CD4-positive, CD25-positive, alpha-beta regulatory T cell (primary cell): Measurements from ENCODE around the gene AUH. TPM values are rescaled to one million over a fixed set of nuclear protein-coding genes. Genes with fewer than 3 reads are reported as not detected.
"Not testable (repeated sequence)": the region's sequence is repeated elsewhere in the genome, so short reads cannot be mapped to it uniquely, and the experiment has no call there.

Source experiments
- ATAC-seq, 2 donors: fragments of 150-1000 bp; cut with Tn5 transposase; one replicate each; pipeline ENCODE4 v1.10.0; 2021; ENCODE audit warnings: low read depth in 2 of 2, moderate number of reproducible peaks in 2 of 2, moderate library complexity in 1 of 2
- DNase-seq, 3 donors: peaks; one replicate each; pipeline versions ENCODE4 v3.0.0 to v3.0.0-alpha.2; 2012 to 2022; ENCODE audit warnings: mixed read lengths in 1 of 3
- H3K27ac ChIP-seq: one replicate; pipeline ENCODE4 v1.7.0; 2013; ENCODE audit warnings: mild to moderate bottlenecking, low read length; ENCODE audit not compliant: insufficient read depth, poor library complexity, severe bottlenecking
- H3K27me3 ChIP-seq: one replicate; pipeline ENCODE4 v1.7.0; 2013; ENCODE audit warnings: low read length; ENCODE audit not compliant: control insufficient read depth, insufficient read depth
- H3K36me3 ChIP-seq: one replicate; pipeline ENCODE4 v1.7.0; 2013; ENCODE audit warnings: mild to moderate bottlenecking, low read length, moderate library complexity; ENCODE audit not compliant: control insufficient read depth, insufficient read depth
- H3K4me1 ChIP-seq: 2 replicates; pipeline ENCODE4 v1.7.0; 2013; ENCODE audit warnings: mild to moderate bottlenecking, low read length; ENCODE audit not compliant: insufficient read depth, control insufficient read depth, poor library complexity, severe bottlenecking
- H3K4me3 ChIP-seq: one replicate; pipeline ENCODE4 v1.7.0; 2013; ENCODE audit warnings: low read depth, mild to moderate bottlenecking, low read length, moderate library complexity
- H3K9me3 ChIP-seq, 2 experiments: 1 replicate in 1 of 2; 2 replicates in 1 of 2; pipeline ENCODE4 v1.7.0; 2013; ENCODE audit warnings: low read length in 2 of 2, mild to moderate bottlenecking in 1 of 2, moderate library complexity in 1 of 2; ENCODE audit not compliant: control insufficient read depth in 2 of 2
- H3K27ac Mint-ChIP-seq, 3 donors: one replicate each; pipeline ENCODE4 v1.8.0; 2020 to 2022; ENCODE audit warnings: mild to moderate bottlenecking in 3 of 3, mixed read lengths in 3 of 3, moderate library complexity in 2 of 3
- H3K27me3 Mint-ChIP-seq: one replicate; pipeline ENCODE4 v1.8.0; 2022; ENCODE audit warnings: mild to moderate bottlenecking, mixed read lengths
- H3K36me3 Mint-ChIP-seq: one replicate; pipeline ENCODE4 v1.8.0; 2020; ENCODE audit warnings: mixed read lengths
- H3K4me1 Mint-ChIP-seq, 4 donors: one replicate each; pipeline ENCODE4 v1.8.0; 2020 to 2022; ENCODE audit warnings: mixed read lengths in 4 of 4, mild to moderate bottlenecking in 1 of 4
- H3K4me3 Mint-ChIP-seq, 4 donors: one replicate each; pipeline ENCODE4 v1.8.0; 2020 to 2022; ENCODE audit warnings: mild to moderate bottlenecking in 4 of 4, mixed read lengths in 4 of 4, moderate library complexity in 3 of 4
- H3K9me3 Mint-ChIP-seq, 7 donors: one replicate each; pipeline ENCODE4 v1.8.0; 2020 to 2022; ENCODE audit warnings: mixed read lengths in 7 of 7, mild to moderate bottlenecking in 3 of 7, moderate library complexity in 2 of 7
- polyA plus RNA-seq, 4 donors: library from polyadenylated mRNA; unstranded; fragments of 300-500 nt; fragmentation: Illumina TruSeq; gene quantifications; one replicate each; pipeline ENCODE4 v1.2.3, GENCODE V29; 2021
- total RNA-seq: library from RNA; stranded (reverse); gene quantifications from one replicate; pipeline ENCODE4 v1.2.3, GENCODE V29; 2022

Gene AUH
- total and polyA plus RNA-seq, 5 donors from 2014 or later: 10.8 to 16.5 (median 14.9) TPM

- Histone ChIP-seq H3K4me1 (peaks cover 4% of the 10 kb centered on the region), H3K36me3 (no peaks in the 10 kb centered on the region), H3K9me3 (peaks cover 7 to 21% of the 10 kb centered on the region in 2 experiments), H3K4me3 (no peak overlapping the region), H3K27ac (no peak overlapping the region), H3K27me3 (peaks cover 5% of the 10 kb centered on the region)
- Mint-ChIP-seq H3K27ac (no peak overlapping the region), H3K27me3 (peaks cover 41% of the 10 kb centered on the region), H3K9me3 (peaks cover 0 to 26% (median 12%) of the 10 kb centered on the region in 7 donors), H3K4me3 (no peak overlapping the region), H3K4me1 (peaks cover 4 to 8% (median 6%) of the 10 kb centered on the region in 4 donors), H3K36me3 (peaks cover 3% of the 10 kb centered on the region)
- no peak for DNase-seq
- ATAC-seq: no peak
These were observed 158.9 kb downstream of the AUH start for GRCh38 chr9:91202736-91203283.

DNA sequence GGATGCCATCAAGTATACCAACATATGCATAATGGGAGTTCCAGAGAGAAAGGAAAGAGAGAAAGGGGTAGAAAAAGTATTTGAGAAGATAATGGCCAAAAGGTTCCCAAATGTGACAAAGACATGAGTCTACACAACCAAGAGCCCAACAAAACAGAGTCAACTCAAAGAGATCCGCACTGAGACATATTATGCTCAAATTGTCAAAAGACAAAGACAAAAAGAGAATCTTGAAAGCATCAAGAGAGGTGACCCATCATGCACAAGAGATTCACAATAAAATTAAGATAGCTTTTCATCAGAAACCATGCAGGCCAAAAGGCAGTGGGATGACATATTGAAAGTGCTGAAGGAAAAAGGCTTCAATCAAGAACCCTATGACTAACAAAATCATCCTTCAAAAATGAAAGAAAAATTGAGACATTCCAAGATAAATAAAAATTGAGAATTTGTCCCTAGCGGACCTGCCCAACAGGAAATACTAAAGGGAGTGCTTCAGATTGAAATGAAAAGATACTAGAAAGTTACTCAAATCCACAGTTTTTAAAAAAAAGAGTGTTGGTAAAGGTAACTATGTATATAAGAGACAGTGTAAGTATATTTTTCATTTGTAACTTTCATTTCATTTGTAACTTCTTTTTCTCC lies 160.9 kb downstream of the AUH start:
- no peaks in the 10 kb centered on the region for H3K36me3 ChIP-seq
- Mint-ChIP-seq H3K27ac (no peak overlapping the region), H3K27me3 (peaks cover 43% of the 10 kb centered on the region), H3K9me3 (peaks cover 0 to 26% (median 13%) of the 10 kb centered on the region in 7 donors), H3K4me3 (no peak overlapping the region), H3K4me1 (peaks cover 0 to 3% (median under 1%) of the 10 kb centered on the region in 4 donors), H3K36me3 (peaks cover 3% of the 10 kb centered on the region)
- H3K9me3 ChIP-seq: peaks cover 7 to 21% of the 10 kb centered on the region in 2 experiments
- no peak for ATAC-seq
- no peak overlapping the region for H3K4me3 ChIP-seq
- H3K4me1 ChIP-seq: no peaks in the 10 kb centered on the region
- no peak for DNase-seq
- H3K27me3 ChIP-seq: peaks cover 5% of the 10 kb centered on the region
- H3K27ac ChIP-seq: no peak overlapping the region

DNA sequence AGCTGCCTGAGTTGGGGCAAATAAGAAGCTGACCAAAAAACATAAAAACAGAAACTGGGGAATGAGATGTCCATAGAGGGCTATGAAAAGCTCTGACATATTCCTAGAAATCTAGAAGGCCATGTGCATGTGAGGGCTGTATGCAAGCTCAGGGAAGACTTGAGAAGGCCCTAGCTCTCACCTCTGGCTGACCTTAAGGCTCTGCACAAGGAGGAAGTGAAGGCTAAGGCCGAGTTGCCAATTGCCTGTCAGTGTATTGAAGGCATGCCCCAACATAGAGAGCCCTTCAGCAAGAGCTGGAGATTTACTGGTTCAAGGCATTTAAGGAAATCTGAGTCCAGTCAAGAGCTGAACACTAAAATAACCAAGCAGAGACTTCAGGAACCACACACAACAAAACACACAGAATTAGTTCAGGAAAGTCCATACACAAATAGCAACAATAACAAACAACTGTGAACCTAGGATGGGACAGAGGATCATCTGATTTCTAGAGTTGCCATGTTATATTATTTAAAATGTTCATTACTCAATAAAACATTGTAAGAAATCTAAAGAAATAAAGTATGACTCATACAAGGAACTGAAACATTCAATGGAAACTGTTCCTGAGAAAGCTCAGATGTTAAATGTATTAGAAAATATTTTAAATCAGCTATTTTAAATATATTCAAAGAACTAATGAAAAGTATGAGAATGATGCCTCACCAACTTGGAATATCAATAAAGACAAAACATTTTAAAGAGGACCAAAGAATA lies 161.8 kb downstream of the AUH start:
- Histone ChIP-seq H3K9me3 (peaks cover 7 to 21% of the 10 kb centered on the region in 2 experiments), H3K27me3 (peaks cover 5% of the 10 kb centered on the region), H3K36me3 (no peaks in the 10 kb centered on the region), H3K4me3 (no peak overlapping the region), H3K27ac (no peak overlapping the region), H3K4me1 (peaks cover 2% of the 10 kb centered on the region)
- DNase-seq (no peak), ATAC-seq (no peak)
- peaks cover 0 to 7% (median 1%) of the 10 kb centered on the region in 4 donors for H3K4me1 Mint-ChIP-seq
- peaks cover 3% of the 10 kb centered on the region for H3K36me3 Mint-ChIP-seq
- H3K4me3 Mint-ChIP-seq: no peak overlapping the region
- peaks cover 0 to 26% (median 13%) of the 10 kb centered on the region in 7 donors for H3K9me3 Mint-ChIP-seq
- H3K27me3 Mint-ChIP-seq: peaks cover 43% of the 10 kb centered on the region
- no peak overlapping the region for H3K27ac Mint-ChIP-seq

DNA sequence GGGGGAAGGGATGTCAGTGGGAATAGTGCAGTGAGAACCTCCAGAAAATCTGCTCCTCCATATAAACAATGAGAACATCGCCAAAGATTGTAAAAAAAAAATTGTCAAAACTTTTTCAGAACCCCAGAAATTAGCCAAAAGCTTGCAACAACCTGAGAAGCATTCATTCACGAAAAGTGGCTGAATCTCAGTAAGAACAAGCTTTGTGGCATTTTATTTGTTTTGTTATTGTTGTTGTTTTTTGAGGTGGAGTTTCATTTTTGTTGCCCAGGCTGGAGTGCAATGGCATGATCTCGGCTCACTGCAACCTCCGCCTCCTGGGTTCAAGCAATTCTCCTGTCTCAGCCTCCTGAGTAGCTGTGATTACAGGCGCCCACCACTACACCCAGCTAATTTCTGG lies 162.8 kb downstream of the AUH start:
- H3K4me1 ChIP-seq: peaks cover 13% of the 10 kb centered on the region
- H3K27ac Mint-ChIP-seq, H3K4me3 Mint-ChIP-seq, H3K4me3 ChIP-seq, ATAC-seq, H3K27ac ChIP-seq, H3K27me3 ChIP-seq, H3K36me3 Mint-ChIP-seq, DNase-seq, H3K36me3 ChIP-seq: not testable (repeated sequence)
- Mint-ChIP-seq H3K9me3 (peaks cover 0 to 26% (median 11%) of the 10 kb centered on the region in 7 donors), H3K27me3 (peaks cover 41% of the 10 kb centered on the region), H3K4me1 (peaks cover 0 to 17% (median 7%) of the 10 kb centered on the region in 4 donors)
- H3K9me3 ChIP-seq: peaks cover 7 to 21% of the 10 kb centered on the region in 2 experiments

- H3K4me3 Mint-ChIP-seq: peak overlapping the region in 1 of 4 donors; percentile 10
- peaks cover 5% of the 10 kb centered on the region for H3K27me3 ChIP-seq
- peaks cover 38% of the 10 kb centered on the region for H3K27me3 Mint-ChIP-seq
- no peak overlapping the region for H3K4me3 ChIP-seq
- H3K27ac Mint-ChIP-seq: no peak overlapping the region
- ATAC-seq: no peak
- H3K9me3 ChIP-seq: peaks cover 7 to 21% of the 10 kb centered on the region in 2 experiments
- H3K4me1 Mint-ChIP-seq: peaks cover 0 to 22% (median 11%) of the 10 kb centered on the region in 4 donors
- H3K27ac ChIP-seq: no peak overlapping the region
- peaks cover 3% of the 10 kb centered on the region for H3K36me3 Mint-ChIP-seq
- no peak for DNase-seq
- H3K36me3 ChIP-seq: no peaks in the 10 kb centered on the region
- H3K4me1 ChIP-seq: peaks cover 17% of the 10 kb centered on the region
- peaks cover 0 to 26% (median 9%) of the 10 kb centered on the region in 7 donors for H3K9me3 Mint-ChIP-seq
These were observed 163.3 kb downstream of the AUH start for GRCh38 chr9:91198405-91198804.

GRCh38 chr9:91197232-91198181 lies 164.2 kb downstream of the AUH start:
- Histone ChIP-seq H3K9me3 (peaks cover 2 to 13% of the 10 kb centered on the region in 2 experiments), H3K27ac (no peak overlapping the region), H3K36me3 (no peaks in the 10 kb centered on the region), H3K4me1 (peaks cover 26% of the 10 kb centered on the region), H3K27me3 (peaks cover 5% of the 10 kb centered on the region), H3K4me3 (no peak overlapping the region)
- ATAC-seq (no peak), DNase-seq (no peak)
- Mint-ChIP-seq H3K4me1 (peaks cover 3 to 29% (median 13%) of the 10 kb centered on the region in 4 donors), H3K27ac (no peak overlapping the region), H3K27me3 (peaks cover 33% of the 10 kb centered on the region), H3K36me3 (peaks cover 3% of the 10 kb centered on the region), H3K9me3 (peaks cover 0 to 22% (median 9%) of the 10 kb centered on the region in 7 donors), H3K4me3 (no peak overlapping the region)
